Neuronal stem cell (in vitro differentiated cells): ENCODE data around the gene BMP5.

Source experiments
- DNase-seq: peaks from one replicate; pipeline ENCODE4 v3.0.0-alpha.2; 2013; ENCODE audit warnings: low spot score
- H2AFZ ChIP-seq: one replicate; pipeline ENCODE4 v1.6.1; 2013; ENCODE audit warnings: mild to moderate bottlenecking, low read length, inconsistent platforms
- H2AK5ac ChIP-seq: 2 replicates; pipeline ENCODE4 v1.6.1; 2013; ENCODE audit warnings: low read depth, mild to moderate bottlenecking, inconsistent platforms, low read length, moderate library complexity, mixed read lengths
- H2BK120ac ChIP-seq: 2 replicates; pipeline ENCODE4 v1.6.1; 2013; ENCODE audit warnings: low read depth, mild to moderate bottlenecking, inconsistent platforms, low read length, moderate library complexity, mixed read lengths
- H2BK12ac ChIP-seq: one replicate; pipeline ENCODE4 v1.6.1; 2013; ENCODE audit warnings: low read length, inconsistent platforms
- H2BK15ac ChIP-seq: 2 replicates; pipeline ENCODE4 v1.6.1; 2013; ENCODE audit warnings: mild to moderate bottlenecking, low read length, inconsistent platforms, mixed read lengths
- H2BK5ac ChIP-seq: one replicate; pipeline ENCODE4 v1.6.1; 2013; ENCODE audit warnings: inconsistent platforms, mild to moderate bottlenecking, low read length, moderate library complexity
- H3K14ac ChIP-seq: one replicate; pipeline ENCODE4 v1.6.1; 2013; ENCODE audit warnings: low read length, inconsistent platforms
- H3K18ac ChIP-seq: 2 replicates; pipeline ENCODE4 v1.6.1; 2013; ENCODE audit warnings: low read length, inconsistent platforms
- H3K23ac ChIP-seq: 2 replicates; pipeline ENCODE4 v1.6.1; 2013; ENCODE audit warnings: low read depth, mild to moderate bottlenecking, mixed read lengths, low read length, inconsistent platforms; ENCODE audit not compliant: poor library complexity
- H3K27ac ChIP-seq: replicated peaks from 3 replicates; pipeline ENCODE4 v1.5.1; 2013; ENCODE audit warnings: low read length, inconsistent platforms
- H3K27me3 ChIP-seq, 3 experiments: 2 replicates each; pipeline ENCODE4 v1.6.1; 2013; ENCODE audit warnings: low read length in 3 of 3, mild to moderate bottlenecking in 2 of 3, inconsistent platforms in 1 of 3, low read depth in 1 of 3, mixed read lengths in 1 of 3, moderate library complexity in 1 of 3; ENCODE audit not compliant: control insufficient read depth in 3 of 3, insufficient read depth in 3 of 3
- H3K36me3 ChIP-seq, 2 donors: replicated peaks in 1 of 2; 2 replicates each; pipeline ENCODE4 v1.6.1; 2013; ENCODE audit warnings: low read length in 2 of 2; ENCODE audit not compliant: control insufficient read depth in 2 of 2, insufficient read depth in 2 of 2
- H3K4ac ChIP-seq: 2 replicates; pipeline ENCODE4 v1.6.1; 2013; ENCODE audit warnings: inconsistent platforms, mild to moderate bottlenecking, low read length, moderate library complexity
- H3K4me1 ChIP-seq, 2 donors: 1 replicate in 1 of 2; 2 replicates in 1 of 2; pipeline ENCODE4 v1.6.1; 2013; ENCODE audit warnings: low read length in 2 of 2, low read depth in 1 of 2; ENCODE audit not compliant: control insufficient read depth in 2 of 2, insufficient read depth in 1 of 2
- H3K4me2 ChIP-seq: one replicate; pipeline ENCODE4 v1.6.1; 2013; ENCODE audit warnings: mild to moderate bottlenecking, low read length, inconsistent platforms; ENCODE audit not compliant: insufficient read depth, poor library complexity, severe bottlenecking
- H3K4me3 ChIP-seq, 2 donors: 2 replicates each; pipeline ENCODE4 v1.5.1; 2013; ENCODE audit warnings: low read length in 2 of 2, mild to moderate bottlenecking in 2 of 2, inconsistent platforms in 1 of 2, moderate library complexity in 1 of 2
- H3K79me1 ChIP-seq: one replicate; pipeline ENCODE4 v1.6.1; 2013; ENCODE audit warnings: low read depth, mild to moderate bottlenecking, inconsistent platforms, low read length, moderate library complexity
- H3K9ac ChIP-seq: one replicate; pipeline ENCODE4 v1.6.1; 2013; ENCODE audit warnings: mild to moderate bottlenecking, low read depth, low read length, inconsistent platforms; ENCODE audit not compliant: poor library complexity
- H3K9me3 ChIP-seq, 2 donors: replicated peaks in 1 of 2; 2 replicates each; pipeline versions ENCODE3 to v1.6.1; 2013; ENCODE audit warnings: low read length in 2 of 2, mild to moderate bottlenecking in 2 of 2, inconsistent platforms in 1 of 2, low read depth in 1 of 2, mixed read lengths in 1 of 2, moderate library complexity in 1 of 2; ENCODE audit not compliant: control insufficient read depth in 2 of 2, insufficient read depth in 1 of 2
- H4K8ac ChIP-seq: one replicate; pipeline ENCODE4 v1.6.1; 2013; ENCODE audit warnings: low read depth, mild to moderate bottlenecking, inconsistent platforms, low read length, moderate library complexity
- H4K91ac ChIP-seq: one replicate; pipeline ENCODE4 v1.6.1; 2013; ENCODE audit warnings: low read length, low read depth, mild to moderate bottlenecking, inconsistent platforms; ENCODE audit not compliant: poor library complexity
- WGBS, 2 donors: extraction: QIAGEN DNeasy Blood & Tissue Kit; methylation state at CpG; one replicate each; pipeline ENCODE4 v1.1.7; 2013; ENCODE audit warnings: missing lambda C conversion rate in 2 of 2, mixed read lengths in 1 of 2; ENCODE audit not compliant: insufficient read length in 2 of 2, insufficient replicate concordance in 1 of 2; ENCODE audit errors: extremely low coverage in 2 of 2; 5-methylcytosine and 5-hydroxymethylcytosine counted together

BMP5 gene

GRCh38 chr6:55868176-55868575 is 7.2 kb downstream of the BMP5 start:
- no peak for DNase-seq
- H2BK15ac ChIP-seq = no peak overlapping the region
- H2BK5ac ChIP-seq = no peak overlapping the region
- no peak overlapping the region for H3K4ac ChIP-seq
- no peak overlapping the region for H3K27ac ChIP-seq
- no peak overlapping the region for H3K18ac ChIP-seq
- peaks cover 0 to 17% of the 10 kb centered on the region in 2 donors for H3K4me1 ChIP-seq
- no peaks in the 10 kb centered on the region for H3K36me3 ChIP-seq
- no peaks in the 10 kb centered on the region for H3K27me3 ChIP-seq
- no peak overlapping the region for H4K91ac ChIP-seq
- WGBS, 2 donors = no CpG with 5 or more reads among the region's 1 CpG
- H4K8ac ChIP-seq = no peak overlapping the region
- no peak overlapping the region for H3K14ac ChIP-seq
- H2BK120ac ChIP-seq = no peak overlapping the region
- H3K4me3 ChIP-seq = no peak overlapping the region
- no peak overlapping the region for H3K4me2 ChIP-seq
- no peak overlapping the region for H2AK5ac ChIP-seq
- H3K9ac ChIP-seq = no peak overlapping the region
- H3K79me1 ChIP-seq = no peaks in the 10 kb centered on the region
- no peak overlapping the region for H2BK12ac ChIP-seq
- no peak overlapping the region for H3K23ac ChIP-seq
- no peak overlapping the region for H2AFZ ChIP-seq
- peaks cover 0 to 6% of the 10 kb centered on the region in 2 donors for H3K9me3 ChIP-seq

DNA sequence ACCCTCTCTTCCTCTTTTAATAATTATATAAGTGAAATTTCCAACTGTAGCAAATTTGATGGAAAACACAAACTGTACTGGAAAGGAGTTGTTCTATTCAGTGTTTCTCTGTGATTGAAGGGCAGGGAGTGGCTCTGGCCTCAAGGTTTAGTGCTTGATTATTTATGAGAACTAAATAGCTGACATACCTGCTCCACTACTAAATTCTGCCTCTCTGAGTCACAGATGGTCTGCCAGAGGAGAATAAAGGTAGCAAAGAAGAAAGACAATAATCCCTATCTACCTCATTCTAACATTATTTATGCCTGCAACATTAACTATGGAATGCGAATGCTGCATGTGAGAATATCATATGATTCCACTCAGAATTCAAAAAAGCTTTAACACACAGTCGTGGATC is 9.3 kb downstream of the BMP5 start:
- H3K79me1 ChIP-seq = no peaks in the 10 kb centered on the region
- no peak overlapping the region for H3K4ac ChIP-seq

GRCh38 chr6:55853008-55854001 is 22.1 kb downstream of the BMP5 start:
- H3K79me1 ChIP-seq = no peaks in the 10 kb centered on the region
- no peak overlapping the region for H3K4ac ChIP-seq
- H3K18ac ChIP-seq = no peak overlapping the region
- H3K14ac ChIP-seq = no peak overlapping the region
- H3K4me2 ChIP-seq = no peak overlapping the region
- H3K27ac ChIP-seq = no peak overlapping the region
- no peaks in the 10 kb centered on the region for H3K27me3 ChIP-seq
- no peak overlapping the region for H4K8ac ChIP-seq
- H3K4me1 ChIP-seq = peaks cover 0 to 3% of the 10 kb centered on the region in 2 donors
- H4K91ac ChIP-seq = no peak overlapping the region
- WGBS, 2 donors = no CpG with 5 or more reads among the region's 7 CpGs
- no peak overlapping the region for H2AK5ac ChIP-seq
- H3K36me3 ChIP-seq = no peaks in the 10 kb centered on the region
- H2BK120ac ChIP-seq = no peak overlapping the region
- H2BK12ac ChIP-seq = no peak overlapping the region
- peaks cover 0 to 3% of the 10 kb centered on the region in 2 donors for H3K9me3 ChIP-seq
- H2BK15ac ChIP-seq = no peak overlapping the region
- no peak for DNase-seq
- no peak overlapping the region for H3K23ac ChIP-seq
- H3K9ac ChIP-seq = no peak overlapping the region
- no peak overlapping the region for H3K4me3 ChIP-seq
- no peak overlapping the region for H2AFZ ChIP-seq
- no peak overlapping the region for H2BK5ac ChIP-seq

More for the DNA sequence above, 9.3 kb downstream of the BMP5 start:
- Histone ChIP-seq H3K14ac (no peak overlapping the region), H2BK15ac (no peak overlapping the region), H3K27me3 (no peaks in the 10 kb centered on the region), H4K91ac (no peak overlapping the region), H3K23ac (no peak overlapping the region), H3K18ac (no peak overlapping the region), H3K4me1 (peaks cover 0 to 17% of the 10 kb centered on the region in 2 donors), H2BK5ac (no peak overlapping the region), H2AFZ (no peak overlapping the region), H3K27ac (no peak overlapping the region), H3K9me3 (peaks cover 0 to 6% of the 10 kb centered on the region in 2 donors), H4K8ac (no peak overlapping the region), H2BK120ac (no peak overlapping the region), H3K4me3 (no peak overlapping the region), H3K4me2 (no peak overlapping the region), H2AK5ac (no peak overlapping the region), H3K9ac (no peak overlapping the region), H2BK12ac (no peak overlapping the region), H3K36me3 (no peaks in the 10 kb centered on the region)
- DNase-seq = no peak
- no CpG with 5 or more reads among the region's 2 CpGs for WGBS, 2 donors

GRCh38 chr6:55841341-55841740 is 34.0 kb downstream of the BMP5 start:
- H3K9ac ChIP-seq = no peak overlapping the region
- no peak overlapping the region for H2AK5ac ChIP-seq
- H2BK5ac ChIP-seq = no peak overlapping the region
- H2AFZ ChIP-seq = no peak overlapping the region
- no peak overlapping the region for H4K91ac ChIP-seq
- no peak for DNase-seq
- H3K36me3 ChIP-seq = no peaks in the 10 kb centered on the region
- no peak overlapping the region for H3K4me2 ChIP-seq
- H3K27me3 ChIP-seq = no peaks in the 10 kb centered on the region
- peaks cover 0 to 5% of the 10 kb centered on the region in 2 donors for H3K9me3 ChIP-seq
- H3K18ac ChIP-seq = no peak overlapping the region
- no peak overlapping the region for H2BK12ac ChIP-seq
- no peak overlapping the region for H2BK120ac ChIP-seq
- H3K27ac ChIP-seq = no peak overlapping the region
- no peak overlapping the region for H3K4ac ChIP-seq
- no peak overlapping the region for H3K14ac ChIP-seq
- H3K4me1 ChIP-seq = peaks cover 1 to 3% of the 10 kb centered on the region in 2 donors
- no peak overlapping the region for H4K8ac ChIP-seq
- no peaks in the 10 kb centered on the region for H3K79me1 ChIP-seq
- no peak overlapping the region for H3K23ac ChIP-seq
- no peak overlapping the region for H2BK15ac ChIP-seq
- H3K4me3 ChIP-seq = no peak overlapping the region
